OCI-LY1 (cell line): ENCODE data around the gene OR7A5.

ENCODE experiments used
- H2AFZ ChIP-seq: fragments of 200-600 bp; sonication (generic), shearing (Covaris generic); 2 replicates; pipeline ENCODE4 v1.6.0; 2014; ENCODE audit warnings: antibody characterized with exemption, mild to moderate bottlenecking, low read length
- H3F3A ChIP-seq: fragments of 200-600 bp; sonication (generic), shearing (Covaris generic); 2 replicates; pipeline ENCODE4 v1.6.0; 2014; ENCODE audit warnings: mild to moderate bottlenecking, antibody characterized with exemption, low read length, moderate library complexity; ENCODE audit not compliant: insufficient read depth
- H3K27ac ChIP-seq: fragments of 200-600 bp; sonication (generic); 2 replicates; pipeline ENCODE4 v1.5.1; 2014; ENCODE audit warnings: low read length, mixed run types, mild to moderate bottlenecking, low read depth; ENCODE audit not compliant: poor library complexity, severe bottlenecking
- H3K27me3 ChIP-seq: fragments of 200-600 bp; sonication (generic); 2 replicates; pipeline ENCODE4 v1.6.0; 2014; ENCODE audit warnings: antibody characterized with exemption, mild to moderate bottlenecking, low read length, moderate library complexity; ENCODE audit not compliant: insufficient read depth
- H3K36me3 ChIP-seq: fragments of 200-600 bp; sonication (generic); 2 replicates; pipeline ENCODE4 v1.6.1; 2014; ENCODE audit warnings: mild to moderate bottlenecking, antibody characterized with exemption, low read length, moderate library complexity, mixed read lengths; ENCODE audit not compliant: insufficient read depth
- H3K4me1 ChIP-seq: fragments of 200-600 bp; sonication (generic); 2 replicates; pipeline ENCODE4 v1.5.1; 2014; ENCODE audit warnings: mild to moderate bottlenecking, low read length, moderate library complexity; ENCODE audit not compliant: insufficient read depth, severe bottlenecking
- H3K4me2 ChIP-seq: fragments of 200-600 bp; sonication (generic), shearing (Covaris generic); 2 replicates; pipeline ENCODE4 v1.6.1; 2014; ENCODE audit warnings: low read length
- H3K4me3 ChIP-seq: fragments of 200-600 bp; sonication (generic); 2 replicates; pipeline ENCODE4 v1.5.1; 2014; ENCODE audit warnings: low read length, low read depth, mild to moderate bottlenecking, mixed read lengths; ENCODE audit not compliant: poor library complexity, severe bottlenecking
- H3K79me2 ChIP-seq: fragments of 200-600 bp; shearing (Covaris generic); 2 replicates; pipeline ENCODE4 v1.6.1; 2016; ENCODE audit warnings: mixed run types, low read length, mixed read lengths; ENCODE audit not compliant: insufficient read depth
- H3K9ac ChIP-seq: fragments of 200-600 bp; sonication (generic), shearing (Covaris generic); 2 replicates; pipeline ENCODE4 v1.6.1; 2014; ENCODE audit warnings: mild to moderate bottlenecking, low read length, mixed read lengths
- H3K9me2 ChIP-seq: fragments of 200-600 bp; sonication (generic), shearing (Covaris generic); 2 replicates; pipeline ENCODE4 v1.6.1; 2014; ENCODE audit warnings: low read depth, mild to moderate bottlenecking, low read length, mixed read lengths
- H3K9me3 ChIP-seq: fragments of 200-600 bp; shearing (Covaris generic); 2 replicates; pipeline ENCODE4 v1.6.1; 2014; ENCODE audit warnings: low read length, mixed read lengths
- H4K20me1 ChIP-seq: fragments of 200-600 bp; sonication (generic), shearing (Covaris generic); 2 replicates; pipeline ENCODE4 v1.6.0; 2016; ENCODE audit warnings: mild to moderate bottlenecking, low read length; ENCODE audit not compliant: insufficient read depth
- EZH2 ChIP-seq: fragments of 200-600 bp; sonication (generic), shearing (Covaris generic); IDR thresholded peaks from 2 replicates; pipeline ENCODE4 v1.8.0; 2017; ENCODE audit warnings: borderline replicate concordance, mixed run types, mild to moderate bottlenecking, antibody characterized with exemption, low read length, moderate library complexity, mixed read lengths
- TF ChIP-seq, protein P1 (sequence below): fragments of 200-600 bp; sonication (generic), shearing (Covaris generic); IDR thresholded peaks from 2 replicates; pipeline ENCODE4 v1.5.1; 2017; ENCODE audit warnings: mild to moderate bottlenecking, antibody characterized with exemption, low read length, moderate library complexity, mixed read lengths

The OR7A5 gene

DNA sequence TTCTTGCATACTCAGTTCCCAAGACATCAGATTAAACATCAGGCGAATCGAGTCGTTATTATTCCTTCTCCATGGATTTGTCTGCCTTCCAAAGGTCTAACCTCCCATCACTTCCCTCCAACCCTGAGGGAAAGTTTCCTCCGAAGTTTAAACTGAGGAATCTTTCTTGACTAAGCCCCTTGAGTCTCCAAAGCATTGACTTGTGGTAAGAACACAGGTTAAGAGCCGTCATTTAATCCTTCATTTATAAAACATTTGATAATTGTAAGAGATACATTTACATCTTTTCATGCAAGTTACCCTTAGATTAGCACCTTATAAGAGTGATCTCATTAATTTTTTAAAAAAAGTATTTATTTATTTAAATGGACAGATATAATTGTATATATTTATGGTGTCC, 13.8 kb upstream of the OR7A5 start, which contains the start of gene OR7A10:
OR7A10 (minus strand) TSS at position 101 of the 400 bp plus-strand sequence. CDS start 7,045 bp downstream, outside the sequence.
- no peak within 1 kb of the TSS for H3K9ac ChIP-seq
- H3K36me3 ChIP-seq, result no peaks in the 10 kb centered on the region
- no peaks in the 10 kb centered on the region for H3K4me1 ChIP-seq
- no peaks in the 10 kb centered on the region for H4K20me1 ChIP-seq
- H3K9me2 ChIP-seq, result no peaks in the 10 kb centered on the region
- TF ChIP-seq, protein P1, sequence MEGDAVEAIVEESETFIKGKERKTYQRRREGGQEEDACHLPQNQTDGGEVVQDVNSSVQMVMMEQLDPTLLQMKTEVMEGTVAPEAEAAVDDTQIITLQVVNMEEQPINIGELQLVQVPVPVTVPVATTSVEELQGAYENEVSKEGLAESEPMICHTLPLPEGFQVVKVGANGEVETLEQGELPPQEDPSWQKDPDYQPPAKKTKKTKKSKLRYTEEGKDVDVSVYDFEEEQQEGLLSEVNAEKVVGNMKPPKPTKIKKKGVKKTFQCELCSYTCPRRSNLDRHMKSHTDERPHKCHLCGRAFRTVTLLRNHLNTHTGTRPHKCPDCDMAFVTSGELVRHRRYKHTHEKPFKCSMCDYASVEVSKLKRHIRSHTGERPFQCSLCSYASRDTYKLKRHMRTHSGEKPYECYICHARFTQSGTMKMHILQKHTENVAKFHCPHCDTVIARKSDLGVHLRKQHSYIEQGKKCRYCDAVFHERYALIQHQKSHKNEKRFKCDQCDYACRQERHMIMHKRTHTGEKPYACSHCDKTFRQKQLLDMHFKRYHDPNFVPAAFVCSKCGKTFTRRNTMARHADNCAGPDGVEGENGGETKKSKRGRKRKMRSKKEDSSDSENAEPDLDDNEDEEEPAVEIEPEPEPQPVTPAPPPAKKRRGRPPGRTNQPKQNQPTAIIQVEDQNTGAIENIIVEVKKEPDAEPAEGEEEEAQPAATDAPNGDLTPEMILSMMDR, result no peak
- TF ChIP-seq EZH2, result no peak
- no peak within 1 kb of the TSS for H2AFZ ChIP-seq
- no peak within 1 kb of the TSS for H3K4me3 ChIP-seq
- no peak within 1 kb of the TSS for H3K27ac ChIP-seq
- no peaks in the 10 kb centered on the region for H3K9me3 ChIP-seq
- no peaks in the 10 kb centered on the region for H3K79me2 ChIP-seq
- no peaks in the 10 kb centered on the region for H3K27me3 ChIP-seq
- H3F3A ChIP-seq, result no peaks in the 10 kb centered on the region
- no peak within 1 kb of the TSS for H3K4me2 ChIP-seq

DNA sequence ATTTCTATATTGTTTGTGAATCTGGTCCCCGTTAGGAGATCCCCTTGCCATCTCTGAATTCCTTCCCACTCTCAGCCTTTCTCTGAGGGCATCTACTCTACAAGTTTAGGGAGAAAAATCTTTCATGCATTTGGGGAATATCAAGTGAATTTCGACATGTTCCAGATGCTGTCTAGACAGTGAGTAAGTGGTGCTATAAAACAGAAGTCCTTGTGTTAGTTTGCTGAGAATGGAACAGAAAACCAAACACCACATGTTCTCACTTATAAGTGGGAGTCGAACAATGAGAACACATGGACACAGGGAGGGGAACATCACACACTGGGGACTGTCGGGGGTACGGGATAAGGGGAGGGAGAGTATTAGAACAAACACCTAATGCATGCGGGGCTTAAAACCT, 8.6 kb upstream of the OR7A5 start:
- no peak overlapping the region for H3K27ac ChIP-seq
- no peaks in the 10 kb centered on the region for H4K20me1 ChIP-seq
- no peaks in the 10 kb centered on the region for H3F3A ChIP-seq
- H3K4me3 ChIP-seq, result no peak overlapping the region
- no peaks in the 10 kb centered on the region; the same call in 1 of the 2 replicates for H3K27me3 ChIP-seq
- no peak overlapping the region for H3K9ac ChIP-seq
- H3K4me1 ChIP-seq, result no peaks in the 10 kb centered on the region
- no peaks in the 10 kb centered on the region for H3K9me2 ChIP-seq
- no peaks in the 10 kb centered on the region for H3K79me2 ChIP-seq
- TF ChIP-seq, protein P1, result no peak
- no peak for TF ChIP-seq EZH2
- H3K4me2 ChIP-seq, result no peak overlapping the region
- no peaks in the 10 kb centered on the region for H3K36me3 ChIP-seq
- H3K9me3 ChIP-seq, result no peaks in the 10 kb centered on the region
- H2AFZ ChIP-seq, result no peak overlapping the region

DNA sequence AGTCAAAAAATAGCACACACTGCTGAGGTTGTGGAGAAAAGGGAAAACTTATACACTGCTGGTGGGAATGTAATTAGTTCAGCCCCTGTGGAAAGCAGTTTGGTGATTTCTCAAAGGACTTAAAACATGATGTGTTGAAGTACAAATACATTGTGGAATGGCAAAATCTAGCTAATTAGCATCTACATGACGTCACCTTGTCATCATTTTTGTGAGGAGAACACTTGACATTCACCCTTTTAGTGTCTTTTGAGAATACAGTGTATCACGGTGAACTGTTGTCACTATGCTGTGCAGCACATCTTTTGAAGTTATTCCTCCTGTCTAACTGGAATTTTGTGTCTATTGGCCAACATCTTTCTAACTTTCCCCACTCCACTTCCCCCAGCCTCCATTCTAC, 8.2 kb upstream of the OR7A5 start:
- Histone ChIP-seq H3K4me3 (no peak overlapping the region), H3K4me1 (no peaks in the 10 kb centered on the region), H2AFZ (no peak overlapping the region), H3K79me2 (no peaks in the 10 kb centered on the region), H3K9ac (no peak overlapping the region), H3K36me3 (no peaks in the 10 kb centered on the region), H4K20me1 (no peaks in the 10 kb centered on the region), H3K9me3 (no peaks in the 10 kb centered on the region), H3K9me2 (no peaks in the 10 kb centered on the region), H3K27ac (no peak overlapping the region), H3K27me3 (no peaks in the 10 kb centered on the region; the same call in 1 of the 2 replicates), H3K4me2 (no peak overlapping the region), H3F3A (no peaks in the 10 kb centered on the region)
- TF ChIP-seq EZH2, result no peak
- TF ChIP-seq, protein P1, result no peak
